ENCODE measurements around the gene NUTM2D. TPM values are rescaled to one million over a fixed set of nuclear protein-coding genes. Genes with fewer than 3 reads are reported as not detected.
"Not testable (repeated sequence)": the region's sequence is repeated elsewhere in the genome, so short reads cannot be mapped to it uniquely, and the experiment has no call there.

The NUTM2D gene, protein sequence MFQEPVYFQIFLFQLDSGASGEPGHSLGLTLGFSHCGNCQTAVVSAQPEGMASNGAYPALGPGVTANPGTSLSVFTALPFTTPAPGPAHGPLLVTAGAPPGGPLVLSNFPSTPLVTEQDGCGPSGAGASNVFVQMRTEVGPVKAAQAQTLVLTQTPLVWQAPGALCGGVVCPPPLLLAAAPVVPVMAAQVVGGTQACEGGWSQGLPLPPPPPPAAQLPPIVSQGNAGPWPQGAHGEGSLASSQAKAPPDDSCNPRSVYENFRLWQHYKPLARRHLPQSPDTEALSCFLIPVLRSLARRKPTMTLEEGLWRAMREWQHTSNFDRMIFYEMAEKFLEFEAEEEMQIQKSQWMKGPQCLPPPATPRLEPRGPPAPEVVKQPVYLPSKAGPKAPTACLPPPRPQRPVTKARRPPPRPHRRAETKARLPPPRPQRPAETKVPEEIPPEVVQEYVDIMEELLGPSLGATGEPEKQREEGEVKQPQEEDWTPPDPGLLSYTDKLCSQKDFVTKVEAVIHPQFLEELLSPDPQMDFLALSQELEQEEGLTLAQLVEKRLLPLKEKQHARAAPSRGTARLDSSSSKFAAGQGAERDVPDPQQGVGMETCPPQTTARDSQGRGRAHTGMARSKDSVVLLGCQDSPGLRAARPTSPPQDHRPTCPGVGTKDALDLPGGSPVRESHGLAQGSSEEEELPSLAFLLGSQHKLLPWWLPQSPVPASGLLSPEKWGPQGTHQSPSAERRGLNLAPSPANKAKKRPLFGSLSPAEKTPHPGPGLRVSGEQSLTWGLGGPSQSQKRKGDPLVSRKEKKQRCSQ
- total RNA-seq (ENCODE audit: unreplicated experiment): 16.1 TPM
- long read RNA-seq: 0 reads

DNA sequence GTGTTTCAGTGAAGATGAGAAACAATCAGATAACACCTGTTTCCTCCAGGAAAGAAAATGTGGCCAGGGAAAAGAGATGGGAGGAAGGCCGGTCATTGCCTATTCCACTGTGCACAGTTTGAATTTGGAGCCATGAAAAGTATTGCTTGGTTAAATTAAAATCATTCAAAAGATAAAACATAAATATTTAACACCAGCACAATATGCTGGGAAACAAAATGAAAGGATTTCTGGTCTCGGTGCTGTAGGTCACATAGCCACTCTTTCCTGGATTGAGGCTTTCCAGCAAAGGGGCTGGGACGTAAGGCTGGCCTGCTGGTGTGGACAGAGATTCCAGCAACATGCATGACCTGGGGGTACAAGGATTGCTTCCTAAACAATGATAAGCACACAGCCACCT, at the start of gene NUTM2D:
NUTM2D (plus strand) TSS at position 301 of the 400 bp plus-strand sequence. CDS start 522 bp downstream, outside the sequence.
- not testable (repeated sequence) for H3K9me3 Mint-ChIP-seq (ENCODE audit: unreplicated experiment); H3K4me1 Mint-ChIP-seq (ENCODE audit: unreplicated experiment); H3K27ac Mint-ChIP-seq (ENCODE audit: unreplicated experiment); H3K27me3 Mint-ChIP-seq (ENCODE audit: unreplicated experiment); H3K4me3 Mint-ChIP-seq (ENCODE audit: unreplicated experiment); DNase-seq (ENCODE audit: low spot score); H3K36me3 Mint-ChIP-seq (ENCODE audit: low read depth, unreplicated experiment)

DNA sequence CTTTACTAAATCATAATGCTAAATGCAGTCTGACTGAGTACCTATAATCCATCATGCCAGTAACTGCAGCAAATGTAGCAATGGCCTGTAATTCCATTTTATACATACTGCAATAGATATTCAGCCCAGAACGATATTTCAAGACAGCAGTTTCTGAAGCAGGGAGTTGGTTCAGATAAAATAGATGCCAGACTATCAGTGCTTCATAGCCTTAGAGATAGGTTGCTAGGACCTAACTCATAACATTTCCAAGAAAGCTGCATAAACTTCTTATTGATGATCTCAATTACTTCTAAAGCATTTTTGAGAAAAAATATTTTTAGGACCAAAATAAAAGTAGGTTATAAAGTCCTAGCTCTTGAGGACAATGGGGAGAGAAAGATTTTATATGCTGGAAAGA, 48.8 kb upstream of the NUTM2D start:
- H3K27ac Mint-ChIP-seq (ENCODE audit: unreplicated experiment); H3K9me3 Mint-ChIP-seq (ENCODE audit: unreplicated experiment); H3K4me1 Mint-ChIP-seq (ENCODE audit: unreplicated experiment); DNase-seq (ENCODE audit: low spot score); H3K4me3 Mint-ChIP-seq (ENCODE audit: unreplicated experiment); H3K36me3 Mint-ChIP-seq (ENCODE audit: low read depth, unreplicated experiment); H3K27me3 Mint-ChIP-seq (ENCODE audit: unreplicated experiment): not testable (repeated sequence)

DNA sequence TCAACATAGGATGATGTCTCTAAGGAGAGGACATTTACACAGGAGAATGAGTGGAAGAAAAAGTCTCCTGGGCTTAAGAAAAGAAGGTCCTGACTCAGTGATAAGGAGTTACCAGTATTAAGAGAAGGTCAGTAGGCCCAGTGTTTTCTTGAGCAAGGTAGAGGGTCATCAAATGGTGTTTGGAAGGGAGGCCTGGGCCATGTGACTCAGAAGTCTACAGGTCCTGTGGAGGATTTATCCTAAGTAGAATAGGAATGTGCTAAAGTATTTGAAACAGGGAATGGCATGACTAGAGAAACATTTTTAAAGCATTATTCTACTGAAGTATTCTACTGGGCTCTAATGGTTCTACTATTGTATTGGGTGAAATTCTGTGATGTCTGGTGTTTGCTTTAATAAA, 47.9 kb upstream of the NUTM2D start:
- not testable (repeated sequence) for H3K36me3 Mint-ChIP-seq (ENCODE audit: low read depth, unreplicated experiment); H3K27me3 Mint-ChIP-seq (ENCODE audit: unreplicated experiment); H3K4me3 Mint-ChIP-seq (ENCODE audit: unreplicated experiment); H3K4me1 Mint-ChIP-seq (ENCODE audit: unreplicated experiment); H3K27ac Mint-ChIP-seq (ENCODE audit: unreplicated experiment); DNase-seq (ENCODE audit: low spot score); H3K9me3 Mint-ChIP-seq (ENCODE audit: unreplicated experiment)

DNA sequence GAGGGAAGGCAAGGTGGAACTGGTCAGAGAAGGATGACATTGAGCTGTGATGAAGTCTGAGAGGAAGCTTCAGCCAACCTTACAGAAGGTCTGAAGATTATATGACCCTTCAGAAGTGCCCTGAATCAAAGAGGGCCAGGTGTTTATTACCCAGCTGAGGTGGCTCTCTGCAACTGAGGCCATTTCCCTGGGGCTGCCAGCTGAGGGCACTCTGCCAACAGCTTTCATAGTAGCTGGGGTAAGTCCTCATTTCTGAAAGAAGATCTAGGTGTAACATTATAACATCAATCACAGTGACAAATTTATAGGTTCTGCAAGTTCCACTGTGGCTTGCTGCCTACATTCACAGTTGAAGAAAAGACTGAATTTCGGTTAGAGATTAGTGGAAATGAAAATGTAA, 46.0 kb upstream of the NUTM2D start:
- not testable (repeated sequence) for H3K4me3 Mint-ChIP-seq (ENCODE audit: unreplicated experiment); H3K36me3 Mint-ChIP-seq (ENCODE audit: low read depth, unreplicated experiment); H3K4me1 Mint-ChIP-seq (ENCODE audit: unreplicated experiment); H3K27ac Mint-ChIP-seq (ENCODE audit: unreplicated experiment); DNase-seq (ENCODE audit: low spot score); H3K9me3 Mint-ChIP-seq (ENCODE audit: unreplicated experiment); H3K27me3 Mint-ChIP-seq (ENCODE audit: unreplicated experiment)

DNA sequence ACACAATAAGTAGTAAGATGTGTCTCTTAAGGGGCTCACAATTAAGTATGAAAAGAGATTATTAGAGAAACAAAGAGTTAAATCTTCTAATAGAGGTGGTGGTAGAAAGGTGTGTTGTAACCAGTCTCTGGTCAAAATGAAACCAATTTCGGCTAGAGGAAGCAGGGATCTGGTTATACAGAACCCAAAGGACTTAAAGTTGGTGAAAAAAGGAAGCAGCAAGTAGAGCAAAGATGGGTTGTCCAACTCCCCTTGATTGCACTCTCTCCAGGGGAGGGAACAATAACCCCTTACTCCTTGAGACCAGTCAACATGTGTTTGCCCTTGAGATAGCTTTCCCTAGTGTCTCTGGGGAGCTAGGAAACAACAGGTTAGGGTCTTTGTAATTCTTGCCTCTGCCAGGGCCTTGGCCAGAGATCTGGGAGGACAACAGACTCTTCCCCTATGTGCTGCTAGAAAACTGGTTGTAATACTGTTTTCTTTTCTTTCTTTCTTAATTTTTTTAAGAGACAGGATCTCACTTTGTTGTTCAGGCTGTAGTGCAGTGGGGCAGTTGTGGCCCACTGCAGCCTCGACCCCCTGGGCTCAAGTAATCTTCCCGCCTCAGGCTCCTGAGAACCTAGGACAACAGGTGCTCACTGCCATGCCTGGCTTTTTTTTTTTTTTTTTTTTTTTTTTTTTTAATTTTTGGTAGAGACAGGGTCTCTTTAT, 43.7 kb upstream of the NUTM2D start:
- H3K27me3 Mint-ChIP-seq (ENCODE audit: unreplicated experiment); H3K4me1 Mint-ChIP-seq (ENCODE audit: unreplicated experiment); H3K27ac Mint-ChIP-seq (ENCODE audit: unreplicated experiment): not testable (repeated sequence)

DNA sequence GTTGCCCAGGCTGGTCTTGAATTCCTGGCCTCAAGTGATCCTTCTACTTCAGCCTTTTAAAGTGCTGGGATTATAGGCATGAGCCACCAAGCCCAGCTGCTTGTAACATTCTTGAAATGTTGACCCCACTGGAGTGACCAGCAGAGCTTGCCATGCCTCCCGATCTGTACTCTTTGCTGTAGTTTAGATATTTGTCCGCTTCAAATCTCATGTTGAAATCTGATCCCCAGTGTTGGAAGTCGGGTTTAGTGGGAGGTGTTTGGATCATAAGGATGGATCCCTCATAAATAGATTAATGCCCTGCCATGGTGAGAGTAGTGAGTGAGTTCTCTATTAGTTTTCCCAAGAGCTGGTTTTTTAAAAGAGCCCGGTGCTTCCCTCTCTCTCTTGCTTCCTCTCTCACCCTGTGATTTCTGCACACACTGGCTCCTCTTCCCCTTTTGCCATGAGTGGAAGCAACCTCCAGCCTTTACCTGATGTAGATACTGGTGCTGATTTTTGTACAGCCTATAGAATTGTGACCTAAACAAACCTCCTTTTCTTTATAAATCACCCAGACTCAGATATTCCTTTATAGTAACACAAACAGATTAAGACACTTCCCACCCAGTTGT, 43.1 kb upstream of the NUTM2D start:
- H3K36me3 Mint-ChIP-seq (ENCODE audit: low read depth, unreplicated experiment); H3K9me3 Mint-ChIP-seq (ENCODE audit: unreplicated experiment); H3K4me1 Mint-ChIP-seq (ENCODE audit: unreplicated experiment); H3K27ac Mint-ChIP-seq (ENCODE audit: unreplicated experiment); H3K4me3 Mint-ChIP-seq (ENCODE audit: unreplicated experiment); H3K27me3 Mint-ChIP-seq (ENCODE audit: unreplicated experiment); DNase-seq (ENCODE audit: low spot score): not testable (repeated sequence)

More for the DNA sequence above, 43.7 kb upstream of the NUTM2D start:
- H3K36me3 Mint-ChIP-seq (ENCODE audit: low read depth, unreplicated experiment); H3K9me3 Mint-ChIP-seq (ENCODE audit: unreplicated experiment); DNase-seq (ENCODE audit: low spot score); H3K4me3 Mint-ChIP-seq (ENCODE audit: unreplicated experiment): not testable (repeated sequence)

DNA sequence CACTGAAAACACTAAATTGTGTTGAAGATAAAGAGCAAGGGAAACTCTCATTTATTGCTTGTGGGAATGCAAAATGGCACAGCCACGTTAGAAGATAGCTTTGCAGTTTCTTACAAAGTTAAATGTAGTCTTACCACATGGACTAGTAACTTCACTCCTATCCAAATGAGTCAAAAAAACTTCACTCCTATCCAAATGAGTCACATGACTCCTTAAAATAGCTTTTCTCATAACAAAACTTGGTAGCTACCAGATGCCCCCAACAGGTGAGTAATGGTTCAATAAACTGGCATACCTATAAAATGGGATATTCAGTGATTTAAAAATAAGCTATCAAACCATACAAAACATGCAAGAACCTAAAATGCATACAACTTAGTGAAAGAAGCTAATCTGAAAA, 36.0 kb upstream of the NUTM2D start:
- not testable (repeated sequence) for DNase-seq (ENCODE audit: low spot score); H3K27ac Mint-ChIP-seq (ENCODE audit: unreplicated experiment); H3K4me3 Mint-ChIP-seq (ENCODE audit: unreplicated experiment); H3K36me3 Mint-ChIP-seq (ENCODE audit: low read depth, unreplicated experiment); H3K4me1 Mint-ChIP-seq (ENCODE audit: unreplicated experiment); H3K27me3 Mint-ChIP-seq (ENCODE audit: unreplicated experiment); H3K9me3 Mint-ChIP-seq (ENCODE audit: unreplicated experiment)

DNA sequence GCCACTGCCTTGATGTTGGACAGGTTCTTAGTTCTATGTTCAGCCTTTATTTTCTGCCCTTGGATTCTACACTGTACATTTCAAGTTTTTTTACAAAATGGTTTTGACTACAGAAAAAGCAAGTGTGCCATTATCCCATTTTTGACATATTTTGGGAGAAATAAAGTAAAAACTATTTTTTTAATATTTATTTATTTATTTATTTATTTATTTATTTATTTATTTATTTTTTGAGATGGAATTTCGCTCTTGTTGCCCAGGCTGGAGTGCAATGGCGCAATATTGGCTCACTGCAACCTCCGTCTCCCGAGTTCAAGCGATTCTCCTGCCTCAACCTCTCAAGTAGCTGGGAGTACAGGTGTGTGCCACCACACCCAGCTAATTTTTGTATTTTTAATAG, 33.0 kb upstream of the NUTM2D start:
- H3K9me3 Mint-ChIP-seq (ENCODE audit: unreplicated experiment); DNase-seq (ENCODE audit: low spot score); H3K36me3 Mint-ChIP-seq (ENCODE audit: low read depth, unreplicated experiment); H3K4me1 Mint-ChIP-seq (ENCODE audit: unreplicated experiment); H3K27ac Mint-ChIP-seq (ENCODE audit: unreplicated experiment); H3K27me3 Mint-ChIP-seq (ENCODE audit: unreplicated experiment); H3K4me3 Mint-ChIP-seq (ENCODE audit: unreplicated experiment): not testable (repeated sequence)

DNA sequence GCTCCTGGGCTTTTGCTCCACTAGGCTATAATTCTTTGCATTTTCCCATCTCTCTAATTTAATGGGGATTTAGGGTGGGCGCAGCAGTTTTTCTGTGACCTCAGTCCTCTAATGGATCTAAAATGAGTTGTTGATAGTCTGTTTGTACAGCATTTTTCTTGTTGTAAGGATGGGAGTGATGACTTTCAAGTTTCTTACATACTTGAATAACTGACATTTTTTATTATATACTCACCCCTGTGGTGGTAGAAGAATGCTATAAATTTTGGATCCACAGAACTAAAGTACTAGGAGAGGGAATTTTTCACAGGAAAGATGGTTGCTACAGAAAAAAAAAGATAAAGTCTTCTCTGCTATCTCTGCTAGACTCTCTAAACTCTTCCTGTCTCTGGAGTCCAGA, 29.6 kb upstream of the NUTM2D start:
- not testable (repeated sequence) for H3K36me3 Mint-ChIP-seq (ENCODE audit: low read depth, unreplicated experiment); H3K4me3 Mint-ChIP-seq (ENCODE audit: unreplicated experiment); H3K4me1 Mint-ChIP-seq (ENCODE audit: unreplicated experiment); DNase-seq (ENCODE audit: low spot score); H3K9me3 Mint-ChIP-seq (ENCODE audit: unreplicated experiment); H3K27me3 Mint-ChIP-seq (ENCODE audit: unreplicated experiment); H3K27ac Mint-ChIP-seq (ENCODE audit: unreplicated experiment)

DNA sequence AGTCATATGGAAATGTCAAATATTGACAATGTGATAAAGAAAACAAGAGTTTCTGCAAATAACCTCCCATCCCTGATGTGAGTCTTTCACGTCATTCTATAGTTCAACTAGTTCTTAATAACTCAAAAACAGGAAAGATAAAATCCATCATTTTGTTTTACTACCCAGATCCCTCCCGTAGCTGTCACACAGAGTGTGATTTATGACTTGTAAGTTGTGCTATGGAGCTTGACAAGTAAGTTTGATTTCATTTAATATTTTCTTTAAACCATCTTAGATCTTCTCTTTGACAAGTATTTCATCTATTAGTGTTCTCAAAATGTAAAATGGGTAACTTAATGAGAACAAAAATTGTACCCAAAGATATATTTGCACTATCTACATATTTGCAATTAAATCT, 28.4 kb upstream of the NUTM2D start:
- not testable (repeated sequence) for H3K4me3 Mint-ChIP-seq (ENCODE audit: unreplicated experiment); H3K27me3 Mint-ChIP-seq (ENCODE audit: unreplicated experiment); DNase-seq (ENCODE audit: low spot score)

DNA sequence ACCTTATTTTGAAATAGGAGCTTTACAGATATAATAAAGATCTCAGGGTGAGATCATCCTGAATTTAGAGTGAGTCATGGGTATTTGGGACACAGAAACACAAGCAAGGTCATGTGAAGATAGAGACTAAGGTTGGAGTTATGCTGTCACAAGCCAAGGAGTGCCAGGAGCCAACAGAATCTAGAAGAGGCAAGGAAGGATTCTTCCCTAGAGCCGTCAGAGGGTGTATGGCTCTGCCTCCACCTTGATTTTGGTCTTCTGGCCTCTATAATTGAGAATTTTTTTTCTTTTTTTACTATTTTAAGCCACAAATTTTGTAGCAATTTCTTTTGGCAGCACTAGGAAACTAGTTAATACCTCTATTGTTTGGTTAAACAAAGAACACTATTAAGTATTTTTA, 24.9 kb upstream of the NUTM2D start:
- not testable (repeated sequence) for H3K27me3 Mint-ChIP-seq (ENCODE audit: unreplicated experiment); H3K9me3 Mint-ChIP-seq (ENCODE audit: unreplicated experiment); H3K27ac Mint-ChIP-seq (ENCODE audit: unreplicated experiment); H3K4me3 Mint-ChIP-seq (ENCODE audit: unreplicated experiment); H3K36me3 Mint-ChIP-seq (ENCODE audit: low read depth, unreplicated experiment); DNase-seq (ENCODE audit: low spot score); H3K4me1 Mint-ChIP-seq (ENCODE audit: unreplicated experiment)

More for the DNA sequence above, 28.4 kb upstream of the NUTM2D start:
- H3K4me1 Mint-ChIP-seq (ENCODE audit: unreplicated experiment); H3K9me3 Mint-ChIP-seq (ENCODE audit: unreplicated experiment); H3K27ac Mint-ChIP-seq (ENCODE audit: unreplicated experiment); H3K36me3 Mint-ChIP-seq (ENCODE audit: low read depth, unreplicated experiment): not testable (repeated sequence)
